ENCODE data around the gene GRHL1. TPM values are rescaled to one million over a fixed set of nuclear protein-coding genes. Genes with fewer than 3 reads are reported as not detected.

The GRHL1 gene
- total RNA-seq, 1 experiment from 2014 or later, result 11.6 TPM

DNA sequence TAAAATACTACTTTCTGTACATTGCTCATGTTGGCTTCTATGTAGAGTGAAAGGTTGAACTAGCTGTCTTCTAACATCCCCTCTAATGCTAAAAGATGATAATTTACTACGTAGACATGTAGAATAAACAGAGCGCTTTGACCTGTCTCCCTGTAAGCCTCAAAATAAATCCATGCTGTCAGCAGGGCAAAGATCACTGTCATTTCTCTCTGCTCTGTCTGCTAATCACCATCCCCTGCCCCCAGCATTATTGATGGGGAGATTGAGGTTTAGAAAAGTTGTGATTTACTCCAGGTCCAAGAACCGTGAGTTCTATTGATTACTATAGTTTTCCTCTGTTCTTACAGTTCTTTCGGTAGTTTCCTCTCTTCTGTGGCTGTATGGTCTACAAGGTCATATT, 39.0 kb upstream of the GRHL1 start:
- intact Hi-C loops (cut with micrococcal nuclease; ENCODE audit: unreplicated experiment), result no loop called here
- no peak overlapping the region for H3K4me3 Mint-ChIP-seq (ENCODE audit: unreplicated experiment)
- no peak overlapping the region for H3K27ac Mint-ChIP-seq (ENCODE audit: unreplicated experiment)
- H3K4me1 Mint-ChIP-seq (ENCODE audit: low read depth, unreplicated experiment), result no peaks in the 10 kb centered on the region
- TF ChIP-seq, protein P1, sequence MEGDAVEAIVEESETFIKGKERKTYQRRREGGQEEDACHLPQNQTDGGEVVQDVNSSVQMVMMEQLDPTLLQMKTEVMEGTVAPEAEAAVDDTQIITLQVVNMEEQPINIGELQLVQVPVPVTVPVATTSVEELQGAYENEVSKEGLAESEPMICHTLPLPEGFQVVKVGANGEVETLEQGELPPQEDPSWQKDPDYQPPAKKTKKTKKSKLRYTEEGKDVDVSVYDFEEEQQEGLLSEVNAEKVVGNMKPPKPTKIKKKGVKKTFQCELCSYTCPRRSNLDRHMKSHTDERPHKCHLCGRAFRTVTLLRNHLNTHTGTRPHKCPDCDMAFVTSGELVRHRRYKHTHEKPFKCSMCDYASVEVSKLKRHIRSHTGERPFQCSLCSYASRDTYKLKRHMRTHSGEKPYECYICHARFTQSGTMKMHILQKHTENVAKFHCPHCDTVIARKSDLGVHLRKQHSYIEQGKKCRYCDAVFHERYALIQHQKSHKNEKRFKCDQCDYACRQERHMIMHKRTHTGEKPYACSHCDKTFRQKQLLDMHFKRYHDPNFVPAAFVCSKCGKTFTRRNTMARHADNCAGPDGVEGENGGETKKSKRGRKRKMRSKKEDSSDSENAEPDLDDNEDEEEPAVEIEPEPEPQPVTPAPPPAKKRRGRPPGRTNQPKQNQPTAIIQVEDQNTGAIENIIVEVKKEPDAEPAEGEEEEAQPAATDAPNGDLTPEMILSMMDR (IDR thresholded peaks at IDR 0.05; ENCODE audit: insufficient read depth in 1 of 2, low read depth in 1 of 2, low read length in 1 of 2, severe bottlenecking in 1 of 2, unreplicated experiment in 1 of 2), result no peak
- no peak overlapping the region for H3K4me3 ChIP-seq (ENCODE audit: low read depth, low read length)
- no peaks in the 10 kb centered on the region for H3K27me3 ChIP-seq (replicated peaks; ENCODE audit: control insufficient read depth, insufficient read depth, low read length)
- H3K9me3 Mint-ChIP-seq (ENCODE audit: unreplicated experiment), result no peaks in the 10 kb centered on the region
- H3K9me3 ChIP-seq, result no peaks in the 10 kb centered on the region
- ChIA-PET POLR2A (no interaction called here), CTCF (no interaction called here)
- no peaks in the 10 kb centered on the region for H3K4me1 ChIP-seq
- H3K27me3 Mint-ChIP-seq (ENCODE audit: insufficient read depth, unreplicated experiment), result no peaks in the 10 kb centered on the region
- H3K36me3 Mint-ChIP-seq (ENCODE audit: insufficient read depth, unreplicated experiment), result peaks cover 4% of the 10 kb centered on the region
- H3K36me3 ChIP-seq (ENCODE audit: control insufficient read depth, insufficient read depth, low read length), result peaks cover 3% of the 10 kb centered on the region
- no TSS peak for BruUV-seq (replicated peaks)
- DNase-seq, result no peak

DNA sequence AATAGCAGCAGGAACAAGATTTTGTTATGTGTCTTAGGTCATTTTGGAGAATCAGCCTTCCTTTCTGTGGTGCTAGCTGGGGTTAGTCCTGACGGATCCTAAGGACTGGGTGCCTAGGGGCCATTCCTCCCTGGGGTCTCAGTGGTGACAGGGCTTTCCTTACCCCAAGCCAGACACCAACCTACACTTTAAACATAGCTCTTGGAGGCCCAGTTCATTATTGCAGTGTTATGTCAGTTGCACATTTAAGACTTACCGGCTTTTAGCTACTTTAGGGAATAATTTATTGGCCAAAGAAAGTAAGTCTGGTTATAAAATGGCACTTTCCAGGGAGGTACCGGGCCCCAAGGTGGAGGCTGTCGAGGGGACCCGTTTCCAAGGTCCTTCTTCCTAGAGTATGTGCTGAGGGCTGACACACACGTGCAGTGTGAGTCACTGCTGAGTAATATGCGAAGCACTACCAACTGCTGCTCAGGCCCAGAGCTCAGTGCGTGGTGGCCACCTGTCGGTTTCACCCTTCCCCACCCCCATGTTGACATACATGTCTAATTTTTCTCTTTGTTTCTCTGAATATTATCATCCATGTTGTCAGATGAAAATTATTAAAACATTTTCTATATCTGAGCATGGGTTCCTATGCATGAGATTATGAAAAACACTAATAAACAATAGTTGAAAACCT, 37.0 kb upstream of the GRHL1 start:
- POLR2A ChIA-PET, result no interaction called here

DNA sequence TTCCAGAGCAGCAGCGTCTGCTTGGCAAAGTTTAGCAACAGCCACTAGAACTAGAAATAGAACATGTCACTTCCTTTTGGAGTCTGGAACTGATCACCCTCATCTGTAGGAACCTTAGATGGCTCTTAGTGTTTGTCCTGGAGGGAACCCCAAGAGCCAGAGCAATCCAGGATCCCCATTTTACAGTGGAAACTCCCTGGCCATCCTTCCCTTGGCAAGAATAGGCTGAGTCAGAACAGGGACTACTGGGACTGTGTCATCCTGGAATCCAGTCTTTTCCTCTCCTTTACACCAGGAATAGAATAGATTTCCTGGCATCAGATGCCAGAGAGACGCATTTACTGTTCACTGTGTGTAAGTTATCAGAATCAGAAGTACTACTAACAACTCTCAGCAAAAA, 33.2 kb upstream of the GRHL1 start:
- no TSS peak for BruUV-seq (replicated peaks)
- CTCF ChIA-PET, result no interaction called here

More for the DNA sequence above, 37.0 kb upstream of the GRHL1 start:
- BruUV-seq (replicated peaks), result no TSS peak
- Histone ChIP-seq H3K4me3 (ENCODE audit: low read depth, low read length) (no peak overlapping the region), H3K36me3 (ENCODE audit: control insufficient read depth, insufficient read depth, low read length) (peaks cover 3% of the 10 kb centered on the region), H3K4me1 (no peaks in the 10 kb centered on the region), H3K27me3 (replicated peaks; ENCODE audit: control insufficient read depth, insufficient read depth, low read length) (no peaks in the 10 kb centered on the region), H3K9me3 (no peaks in the 10 kb centered on the region)
- Mint-ChIP-seq H3K27ac (ENCODE audit: unreplicated experiment) (no peak overlapping the region), H3K36me3 (ENCODE audit: insufficient read depth, unreplicated experiment) (peaks cover 4% of the 10 kb centered on the region), H3K9me3 (ENCODE audit: unreplicated experiment) (no peaks in the 10 kb centered on the region), H3K4me1 (ENCODE audit: low read depth, unreplicated experiment) (no peaks in the 10 kb centered on the region), H3K4me3 (ENCODE audit: unreplicated experiment) (no peak overlapping the region), H3K27me3 (ENCODE audit: insufficient read depth, unreplicated experiment) (no peaks in the 10 kb centered on the region)
- intact Hi-C loops (cut with micrococcal nuclease; ENCODE audit: unreplicated experiment), result no loop called here
- CTCF ChIA-PET, result no interaction called here
- TF ChIP-seq, protein P1 (IDR thresholded peaks at IDR 0.05; ENCODE audit: insufficient read depth in 1 of 2, low read depth in 1 of 2, low read length in 1 of 2, severe bottlenecking in 1 of 2, unreplicated experiment in 1 of 2), result no peak
- DNase-seq, result no peak

More for the DNA sequence above, 33.2 kb upstream of the GRHL1 start:
- H3K4me3 ChIP-seq (ENCODE audit: low read depth, low read length), result no peak overlapping the region
- H3K27me3 ChIP-seq (replicated peaks; ENCODE audit: control insufficient read depth, insufficient read depth, low read length), result no peaks in the 10 kb centered on the region
- no peak for DNase-seq
- POLR2A ChIA-PET, result no interaction called here
- H3K9me3 Mint-ChIP-seq (ENCODE audit: unreplicated experiment), result no peaks in the 10 kb centered on the region
- intact Hi-C loops (cut with micrococcal nuclease; ENCODE audit: unreplicated experiment), result no loop called here
- H3K4me1 ChIP-seq, result no peaks in the 10 kb centered on the region
- peaks cover 3% of the 10 kb centered on the region for H3K36me3 ChIP-seq (ENCODE audit: control insufficient read depth, insufficient read depth, low read length)
- no peak overlapping the region for H3K27ac Mint-ChIP-seq (ENCODE audit: unreplicated experiment)
- TF ChIP-seq, protein P1 (IDR thresholded peaks at IDR 0.05; ENCODE audit: insufficient read depth in 1 of 2, low read depth in 1 of 2, low read length in 1 of 2, severe bottlenecking in 1 of 2, unreplicated experiment in 1 of 2), result no peak
- no peak overlapping the region for H3K4me3 Mint-ChIP-seq (ENCODE audit: unreplicated experiment)
- peaks cover 6% of the 10 kb centered on the region for H3K36me3 Mint-ChIP-seq (ENCODE audit: insufficient read depth, unreplicated experiment)
- H3K27me3 Mint-ChIP-seq (ENCODE audit: insufficient read depth, unreplicated experiment), result no peaks in the 10 kb centered on the region
- H3K9me3 ChIP-seq, result no peaks in the 10 kb centered on the region
- no peaks in the 10 kb centered on the region for H3K4me1 Mint-ChIP-seq (ENCODE audit: low read depth, unreplicated experiment)

Measured in Caco-2 (cell line).